Muscle of leg (tissue), 11 donors: ENCODE data around the gene CERCAM. TPM values are rescaled to one million over a fixed set of nuclear protein-coding genes. Genes with fewer than 3 reads are reported as not detected.

Source experiments
- DNase-seq: peaks from one replicate; pipeline ENCODE4 v3.0.0; 2013
- H3K27ac ChIP-seq: one replicate; pipeline ENCODE4 v1.5.1; 2013; ENCODE audit warnings: mild to moderate bottlenecking, low read length, control low read depth
- H3K27me3 ChIP-seq: one replicate; pipeline ENCODE4 v1.6.1; 2013; ENCODE audit warnings: low read length; ENCODE audit not compliant: control insufficient read depth, insufficient read depth
- H3K36me3 ChIP-seq: one replicate; pipeline ENCODE4 v1.6.1; 2013; ENCODE audit warnings: low read length; ENCODE audit not compliant: control insufficient read depth, insufficient read depth
- H3K4me1 ChIP-seq: one replicate; pipeline ENCODE4 v1.6.1; 2013; ENCODE audit warnings: low read length; ENCODE audit not compliant: control insufficient read depth, insufficient read depth
- H3K4me3 ChIP-seq: one replicate; pipeline ENCODE4 v1.5.1; 2013; ENCODE audit warnings: low read length, control low read depth
- H3K9me3 ChIP-seq: replicated peaks from 2 replicates; pipeline ENCODE4 v1.6.1; 2013; ENCODE audit warnings: low read depth, low read length; ENCODE audit not compliant: control insufficient read depth
- WGBS: methylation state at CpG from one replicate; pipeline ENCODE4 v1.1.5; 2013; ENCODE audit warnings: missing lambda C conversion rate; ENCODE audit not compliant: insufficient coverage; 5-methylcytosine and 5-hydroxymethylcytosine counted together
- polyA plus RNA-seq, 8 donors: library from polyadenylated mRNA; unstranded; fragments of 120-200 nt; gene quantifications; one replicate each; pipeline versions ENCODE4 v1.2.1 to v1.2.3, GENCODE V29; 2013; ENCODE audit warnings: inconsistent platforms in 1 of 8, low replicate concordance in 1 of 8; ENCODE audit not compliant: insufficient read length in 8 of 8, insufficient read depth in 1 of 8
- total RNA-seq: library from RNA; stranded (reverse); fragments of 120-200 nt; gene quantifications from one replicate; pipeline ENCODE4 v1.2.4, GENCODE V29; 2013

CERCAM gene
- total and polyA plus RNA-seq, 9 donors = 57.6 to 109 (median 95.6) TPM

DNA sequence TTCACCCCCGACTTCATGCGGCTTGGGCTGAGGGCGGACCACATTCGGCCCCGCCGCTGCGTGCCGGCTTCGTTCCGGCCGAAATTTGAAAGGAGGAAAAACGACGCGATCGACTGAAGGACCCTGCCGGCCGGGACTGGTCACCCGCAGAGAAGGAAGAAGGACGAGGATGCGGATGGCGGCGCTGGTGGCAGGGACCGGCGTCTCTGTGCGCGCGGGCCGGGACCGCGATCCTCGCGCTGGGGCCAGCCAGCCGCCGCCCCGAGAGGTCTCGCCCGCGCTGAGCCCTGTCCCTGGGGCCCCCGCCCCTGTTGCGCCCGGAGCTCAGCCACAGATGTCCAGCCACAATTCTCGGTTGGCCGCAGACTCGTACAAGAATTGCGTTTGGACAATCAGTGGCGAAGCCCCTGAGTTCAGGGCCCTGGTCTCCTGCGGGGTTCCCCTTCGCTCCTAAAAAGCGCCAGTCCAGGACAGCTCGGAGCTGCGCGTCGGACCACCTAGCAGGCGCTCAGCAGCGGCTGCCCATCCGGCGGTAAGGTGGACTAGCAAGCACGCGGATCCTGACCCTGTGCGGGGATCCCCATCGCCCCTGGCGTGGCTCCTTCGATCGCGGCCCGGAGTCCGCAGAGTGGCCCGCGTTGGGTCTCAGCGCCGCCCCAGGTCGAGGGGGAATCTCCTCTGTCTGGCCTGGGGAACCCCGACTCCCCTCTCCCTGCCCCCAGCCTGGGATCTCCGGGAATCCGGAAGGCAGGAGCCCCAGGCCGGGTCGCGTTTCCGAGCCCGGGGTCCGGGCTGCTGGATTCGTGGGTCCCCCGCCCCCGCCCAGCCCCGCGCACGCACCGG lies 28.1 kb upstream of the CERCAM start:
- Histone ChIP-seq H3K27ac (no peak overlapping the region), H3K4me1 (peaks cover 16% of the 10 kb centered on the region), H3K4me3 (no peak overlapping the region), H3K27me3 (peaks cover 57% of the 10 kb centered on the region), H3K36me3 (peaks cover 31% of the 10 kb centered on the region), H3K9me3 (no peaks in the 10 kb centered on the region)
- DNase-seq = no peak
- WGBS = 49% methylated on average over 82 of the region's 88 CpGs

DNA sequence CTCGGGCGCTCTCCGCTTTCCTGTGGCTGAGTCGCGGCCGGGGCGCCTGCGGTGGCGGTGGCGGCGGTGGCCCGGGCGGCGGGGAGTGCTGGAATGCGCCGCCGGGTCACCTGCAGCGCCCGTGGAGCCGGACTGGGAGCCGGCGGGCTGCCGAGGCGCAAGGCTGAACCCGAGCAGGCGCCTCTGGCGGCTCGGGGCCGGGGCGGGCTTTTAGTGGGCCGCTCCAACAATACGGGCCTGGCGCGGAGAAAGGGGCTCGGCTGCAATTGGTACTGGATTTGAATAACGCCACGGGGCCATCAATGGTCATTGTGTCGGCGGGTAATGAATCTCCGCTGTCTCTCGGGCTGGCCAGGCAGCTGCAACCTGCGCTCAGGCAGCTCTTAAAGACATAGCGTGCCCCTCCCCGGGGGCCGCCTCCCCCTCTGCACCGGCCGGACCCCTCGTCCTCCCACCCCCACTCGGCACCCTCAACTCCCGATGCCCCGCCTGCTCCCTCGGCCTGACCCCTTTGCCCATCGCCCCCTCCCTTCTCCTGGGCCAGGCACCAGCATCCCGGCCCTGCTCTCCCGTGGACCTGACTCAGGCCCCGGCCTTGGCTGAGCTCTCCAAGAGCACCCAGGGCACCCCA lies 27.4 kb upstream of the CERCAM start:
- Histone ChIP-seq H3K9me3 (no peaks in the 10 kb centered on the region), H3K27me3 (peaks cover 62% of the 10 kb centered on the region), H3K36me3 (peaks cover 24% of the 10 kb centered on the region), H3K4me1 (peaks cover 20% of the 10 kb centered on the region), H3K4me3 (no peak overlapping the region), H3K27ac (no peak overlapping the region)
- no peak for DNase-seq
- WGBS = 26% methylated on average over 56 of the region's 56 CpGs

DNA sequence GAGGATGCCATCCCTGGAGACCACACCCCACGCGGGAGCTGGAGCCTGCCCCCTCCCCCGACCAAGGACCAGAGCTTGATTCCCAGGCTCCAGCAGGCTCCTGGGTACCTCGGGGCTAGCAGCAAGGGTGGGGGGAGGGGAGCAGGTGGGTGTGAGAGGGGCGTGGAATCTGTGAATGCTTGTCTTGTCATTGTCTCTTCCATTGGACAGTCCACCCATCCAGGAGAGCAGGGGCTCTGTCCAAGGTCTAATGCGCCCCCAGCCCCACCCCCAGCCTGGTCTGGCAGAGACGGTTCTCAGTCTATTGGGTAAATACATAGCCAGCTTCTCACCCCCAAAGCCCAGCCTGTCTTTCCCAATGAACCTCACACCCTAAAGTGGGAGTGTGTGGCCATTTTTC lies 26.7 kb upstream of the CERCAM start:
- WGBS = 19% methylated on average over 3 of the region's 7 CpGs
- H3K27me3 ChIP-seq = peaks cover 62% of the 10 kb centered on the region
- H3K4me1 ChIP-seq = peaks cover 20% of the 10 kb centered on the region
- no peaks in the 10 kb centered on the region for H3K9me3 ChIP-seq
- H3K4me3 ChIP-seq = no peak overlapping the region
- no peak overlapping the region for H3K27ac ChIP-seq
- no peak for DNase-seq
- peaks cover 17% of the 10 kb centered on the region for H3K36me3 ChIP-seq

DNA sequence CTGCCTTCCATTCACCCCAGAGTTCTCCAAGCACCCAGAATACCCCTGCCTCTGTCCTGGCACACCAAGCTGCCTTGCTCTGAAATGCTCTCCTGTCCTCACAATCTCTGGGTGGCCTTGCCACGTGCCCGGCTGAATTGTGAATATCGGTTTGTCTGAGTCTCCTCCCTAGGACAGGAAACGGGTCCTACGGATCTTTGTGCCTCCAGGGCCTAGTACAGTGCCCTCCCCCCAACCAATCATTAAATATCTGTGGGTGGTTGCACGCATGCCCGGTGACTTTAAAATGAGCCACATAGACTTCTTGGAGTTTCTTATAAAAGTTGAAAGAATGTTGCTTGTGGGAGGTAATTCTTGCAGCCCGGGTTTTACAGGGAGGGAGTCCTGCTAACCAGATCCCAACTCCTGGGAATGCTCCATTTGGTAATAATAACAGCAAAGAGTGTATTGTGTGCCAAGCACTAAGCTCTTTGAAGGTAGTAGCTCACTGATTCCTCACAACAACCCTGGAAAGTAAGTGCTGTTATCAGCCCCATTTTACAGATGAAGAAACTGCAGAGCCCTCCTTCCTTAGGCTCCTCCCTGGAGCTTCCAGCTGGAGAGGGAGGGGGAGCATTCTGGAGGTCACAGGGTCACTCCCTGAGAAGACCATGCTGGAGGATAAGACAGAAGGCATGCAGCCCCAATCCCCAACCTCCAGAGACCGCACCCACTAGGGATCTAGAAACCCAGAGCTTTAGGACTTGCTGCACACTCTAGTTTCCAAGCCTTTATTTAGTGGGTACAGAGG lies 26.1 kb upstream of the CERCAM start:
- Histone ChIP-seq H3K4me3 (no peak overlapping the region), H3K27ac (no peak overlapping the region), H3K9me3 (no peaks in the 10 kb centered on the region), H3K27me3 (peaks cover 62% of the 10 kb centered on the region), H3K36me3 (peaks cover 11% of the 10 kb centered on the region), H3K4me1 (peaks cover 18% of the 10 kb centered on the region)
- WGBS = no CpG with 5 or more reads among the region's 9 CpGs
- no peak for DNase-seq

GRCh38 chr9:128396970-128397613 lies 23.6 kb upstream of the CERCAM start:
- Histone ChIP-seq H3K27me3 (peaks cover 51% of the 10 kb centered on the region), H3K4me1 (peaks cover 17% of the 10 kb centered on the region), H3K9me3 (no peaks in the 10 kb centered on the region), H3K36me3 (peaks cover 5% of the 10 kb centered on the region), H3K27ac (no peak overlapping the region), H3K4me3 (no peak overlapping the region)
- no peak for DNase-seq
- 3% methylated on average over 16 of the region's 19 CpGs for WGBS

- peaks cover 44% of the 10 kb centered on the region for H3K27me3 ChIP-seq
- H3K36me3 ChIP-seq = peaks cover under 1% of the 10 kb centered on the region
- H3K9me3 ChIP-seq = no peaks in the 10 kb centered on the region
- H3K4me3 ChIP-seq = no peak overlapping the region
- 78% methylated on average over 6 of the region's 7 CpGs for WGBS
- peaks cover 17% of the 10 kb centered on the region for H3K4me1 ChIP-seq
- H3K27ac ChIP-seq = no peak overlapping the region
- no peak for DNase-seq
These were observed 22.8 kb upstream of the CERCAM start for GRCh38 chr9:128397831-128398230.

GRCh38 chr9:128399861-128400260 lies 20.8 kb upstream of the CERCAM start:
- H3K27ac ChIP-seq = peak overlapping the region; percentile 80
- peaks cover 17% of the 10 kb centered on the region for H3K4me1 ChIP-seq
- WGBS = 67% methylated on average over 1 of the region's 3 CpGs
- no peaks in the 10 kb centered on the region for H3K36me3 ChIP-seq
- peak; percentile 69 for DNase-seq
- H3K9me3 ChIP-seq = no peaks in the 10 kb centered on the region
- no peak overlapping the region for H3K4me3 ChIP-seq
- peaks cover 26% of the 10 kb centered on the region for H3K27me3 ChIP-seq

DNA sequence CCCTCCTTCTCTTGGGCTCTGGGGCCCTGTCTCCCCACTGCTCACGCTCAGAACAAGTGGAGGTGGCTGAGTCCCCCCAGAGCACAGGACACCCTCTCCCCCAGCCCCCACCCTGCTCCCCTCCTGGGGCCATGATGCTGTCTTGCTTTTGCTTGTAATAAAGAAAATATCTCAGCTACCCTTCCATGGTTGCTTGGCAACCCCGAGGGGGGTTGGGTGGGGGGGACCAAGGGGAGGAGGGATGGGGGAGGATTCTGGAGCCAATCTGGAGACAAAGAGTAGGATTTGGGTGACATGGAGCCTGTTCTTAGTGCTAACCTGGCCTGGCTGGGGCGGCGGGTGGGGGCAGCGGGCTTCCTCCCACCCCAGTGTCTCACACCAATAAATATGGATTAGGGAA lies 16.1 kb upstream of the CERCAM start:
- H3K27me3 ChIP-seq = peaks cover 2% of the 10 kb centered on the region
- no CpG with 5 or more reads among the region's 5 CpGs for WGBS
- H3K27ac ChIP-seq = no peak overlapping the region
- no peaks in the 10 kb centered on the region for H3K9me3 ChIP-seq
- no peak for DNase-seq
- no peak overlapping the region for H3K4me3 ChIP-seq
- no peaks in the 10 kb centered on the region for H3K36me3 ChIP-seq
- peaks cover 32% of the 10 kb centered on the region for H3K4me1 ChIP-seq

GRCh38 chr9:128405077-128405779 lies 15.4 kb upstream of the CERCAM start:
- Histone ChIP-seq H3K36me3 (no peaks in the 10 kb centered on the region), H3K4me3 (no peak overlapping the region), H3K27me3 (peaks cover 3% of the 10 kb centered on the region), H3K9me3 (no peaks in the 10 kb centered on the region), H3K4me1 (peaks cover 35% of the 10 kb centered on the region), H3K27ac (no peak overlapping the region)
- DNase-seq = no peak
- WGBS = 47% methylated on average over 12 of the region's 20 CpGs
